GM19372 (cell line): ENCODE data around the gene SHLD2.
"Not testable (repeated sequence)": the region's sequence is repeated elsewhere in the genome, so short reads cannot be mapped to it uniquely, and the experiment has no call there.

Experiments used
- ATAC-seq: cut with Tn5 transposase; IDR thresholded peaks from one replicate; pipeline ENCODE4 v1.9.1; 2021; ENCODE audit warnings: mild to moderate bottlenecking, low read depth, moderate library complexity; ENCODE audit not compliant: unreplicated experiment

SHLD2 gene

DNA sequence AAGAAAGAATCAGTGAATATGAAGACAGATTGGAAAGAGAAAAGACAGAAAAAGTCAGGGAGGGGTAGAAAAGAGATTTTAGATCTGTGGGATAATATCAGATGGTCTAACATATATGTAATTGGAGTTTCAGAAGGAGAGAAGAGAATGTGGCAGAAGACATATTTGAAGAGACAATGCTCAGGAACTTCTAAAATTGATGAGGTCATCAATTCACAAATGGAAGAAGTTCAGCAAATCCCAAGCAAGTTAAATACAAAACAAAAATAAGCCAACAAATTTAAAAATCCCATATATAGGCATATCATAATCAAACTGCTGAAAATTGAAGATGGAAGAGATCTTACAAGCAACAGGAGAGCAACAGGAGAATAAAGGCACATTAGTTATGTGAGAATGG, 42.5 kb downstream of the SHLD2 start:
- not testable (repeated sequence) for ATAC-seq

GRCh38 chr10:87142230-87143108, 47.5 kb downstream of the SHLD2 start:
- not testable (repeated sequence) for ATAC-seq

DNA sequence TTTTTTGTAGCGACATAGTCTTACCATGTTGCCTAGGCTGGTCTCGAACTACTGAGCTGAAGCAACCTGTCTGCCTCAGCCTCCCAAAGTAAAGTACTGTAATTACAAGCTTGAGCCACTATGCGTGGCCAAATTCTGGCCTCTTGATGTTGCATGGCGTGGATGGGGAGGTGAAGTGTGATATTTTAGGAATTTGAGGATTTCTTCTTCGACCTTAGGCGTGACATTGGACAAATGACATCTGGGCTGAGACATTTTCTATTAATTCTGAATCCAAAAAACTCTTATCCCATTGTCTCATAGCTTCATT, 48.1 kb downstream of the SHLD2 start:
- ATAC-seq: not testable (repeated sequence)

DNA sequence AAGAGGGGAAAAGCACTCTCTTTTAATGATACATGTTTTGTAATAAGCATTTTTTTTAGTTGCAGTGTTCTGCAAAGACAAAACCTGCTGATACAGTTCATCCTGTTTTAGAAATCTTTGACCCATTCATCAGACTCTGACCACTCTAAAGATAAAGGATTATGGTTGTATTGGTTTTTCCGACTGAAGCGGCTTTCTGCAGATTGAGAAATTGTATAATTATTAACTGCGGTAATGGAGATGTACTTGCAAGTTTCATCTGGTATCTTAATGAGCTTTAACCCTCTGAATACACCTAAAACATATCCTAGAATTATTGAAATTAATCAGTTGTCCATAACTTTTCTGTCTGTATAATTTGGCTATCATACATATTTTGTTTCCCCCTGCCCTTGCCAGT, 50.6 kb downstream of the SHLD2 start:
- ATAC-seq: not testable (repeated sequence)

DNA sequence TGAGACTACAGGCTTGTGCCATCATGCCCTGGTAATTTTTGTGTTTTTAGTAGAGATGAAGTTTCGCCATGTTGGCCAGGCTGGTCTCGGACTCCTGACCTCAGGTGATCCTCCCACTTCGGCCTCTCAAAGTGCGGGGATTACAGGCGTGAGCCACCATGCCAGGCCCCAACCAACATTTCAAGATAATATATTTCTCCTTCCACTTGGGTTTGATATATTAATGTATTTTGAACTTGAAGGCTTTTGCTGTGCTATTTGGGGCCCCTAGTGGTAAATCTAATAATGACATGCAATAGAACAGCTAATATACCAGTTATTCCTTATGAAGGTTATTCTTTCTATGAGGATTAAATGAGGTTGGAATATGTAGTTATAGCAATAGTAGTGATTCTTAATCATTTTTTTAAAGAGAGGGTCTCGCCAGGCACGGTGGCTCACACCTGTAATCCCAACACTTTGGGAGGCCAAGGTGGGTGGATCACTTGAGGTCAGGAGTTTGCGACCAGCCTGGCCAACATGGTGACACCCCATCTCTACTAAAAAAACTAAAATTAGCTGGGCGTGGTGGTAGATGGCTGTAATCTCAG, 54.1 kb downstream of the SHLD2 start:
- not testable (repeated sequence) for ATAC-seq

- ATAC-seq: not testable (repeated sequence)
Measured at GRCh38 chr10:87151516-87151915, 56.5 kb downstream of the SHLD2 start.

DNA sequence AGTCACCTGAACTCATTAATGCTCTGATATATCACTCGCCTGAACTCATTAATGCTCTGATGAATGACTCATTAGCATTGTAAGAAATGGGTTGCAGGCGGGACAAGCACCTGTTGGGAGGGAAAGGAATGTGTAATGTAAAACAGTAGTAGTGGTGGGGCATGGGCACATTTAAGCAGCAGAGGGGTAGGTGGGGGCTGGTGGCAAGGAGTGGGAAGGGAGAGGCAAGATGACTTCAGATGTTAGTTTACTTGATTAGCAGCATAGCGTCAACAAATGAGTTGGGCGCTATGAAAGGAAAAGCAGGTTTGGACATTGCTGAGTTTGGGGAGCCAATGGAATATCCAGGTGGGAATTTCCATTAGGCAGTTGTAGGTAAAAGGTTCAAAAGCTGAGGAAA, 61.8 kb downstream of the SHLD2 start:
- ATAC-seq: not testable (repeated sequence)

- ATAC-seq: not testable (repeated sequence)
Measured at GRCh38 chr10:87157821-87158220, 62.8 kb downstream of the SHLD2 start.

- ATAC-seq: not testable (repeated sequence)
Measured at GRCh38 chr10:87162703-87163293, 67.8 kb downstream of the SHLD2 start.

GRCh38 chr10:87163414-87163813, 68.4 kb downstream of the SHLD2 start:
- ATAC-seq: not testable (repeated sequence)

- not testable (repeated sequence) for ATAC-seq
Measured at GRCh38 chr10:87169857-87170256, 74.9 kb downstream of the SHLD2 start.

- ATAC-seq: not testable (repeated sequence)
Measured at GRCh38 chr10:87170705-87171104, 75.7 kb downstream of the SHLD2 start.

DNA sequence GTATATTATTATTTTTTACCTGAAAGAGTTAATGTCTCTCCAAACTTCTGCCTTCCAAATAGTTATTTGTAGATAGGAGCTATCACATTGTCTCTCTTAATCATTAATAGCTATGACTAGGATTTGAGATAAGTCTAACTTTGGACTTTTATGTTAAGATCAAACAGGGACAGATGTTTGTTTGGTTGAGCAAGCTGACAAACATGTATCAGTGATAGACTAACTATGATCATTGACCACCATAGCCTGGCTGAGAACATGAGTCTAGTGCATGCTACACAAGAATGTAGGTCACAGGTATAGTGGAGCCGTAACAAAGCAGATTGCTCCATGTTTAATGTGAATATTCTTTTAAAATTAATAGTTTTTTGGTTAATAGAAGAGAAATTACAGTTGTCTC, 76.7 kb downstream of the SHLD2 start:
- not testable (repeated sequence) for ATAC-seq

DNA sequence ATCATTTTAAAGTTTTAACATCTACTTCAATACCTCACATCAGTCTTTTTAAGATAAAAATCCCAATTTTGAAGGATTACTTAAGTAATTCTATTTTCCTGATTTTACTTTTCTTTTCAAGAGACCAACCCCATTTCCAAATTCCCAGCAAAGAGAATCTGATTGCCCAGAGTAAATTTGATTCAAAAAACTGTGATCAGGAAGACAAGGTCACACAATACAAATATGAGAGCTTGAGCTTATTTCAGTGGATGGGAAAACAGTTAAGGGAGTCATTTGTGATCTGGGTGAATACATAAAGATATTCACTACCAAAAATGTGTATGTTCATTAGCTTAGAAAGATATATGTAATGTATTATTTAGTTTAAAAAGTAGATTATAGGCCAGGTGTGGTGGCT, 77.2 kb downstream of the SHLD2 start:
- not testable (repeated sequence) for ATAC-seq

DNA sequence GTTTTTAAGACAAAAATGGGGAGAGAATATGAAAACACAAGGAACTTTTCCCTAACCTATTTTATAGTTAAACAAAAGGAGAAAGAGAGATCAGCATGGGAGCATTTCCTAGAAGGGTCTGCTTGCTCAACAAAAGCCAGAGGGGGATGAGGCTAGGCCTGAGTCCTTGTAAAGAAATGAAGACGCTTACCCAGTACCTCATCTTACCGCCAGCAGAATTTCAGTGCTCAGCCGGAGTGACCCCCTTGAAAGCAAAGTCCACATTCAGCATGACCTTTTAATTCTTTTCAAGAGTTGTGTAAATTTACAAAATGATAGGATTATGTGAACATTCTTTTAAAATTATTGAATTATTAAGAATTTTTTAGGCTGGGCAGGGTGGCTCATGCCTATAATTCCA, 82.6 kb downstream of the SHLD2 start:
- ATAC-seq: not testable (repeated sequence)

- not testable (repeated sequence) for ATAC-seq
Measured at GRCh38 chr10:87184421-87184820, 89.4 kb downstream of the SHLD2 start.

DNA sequence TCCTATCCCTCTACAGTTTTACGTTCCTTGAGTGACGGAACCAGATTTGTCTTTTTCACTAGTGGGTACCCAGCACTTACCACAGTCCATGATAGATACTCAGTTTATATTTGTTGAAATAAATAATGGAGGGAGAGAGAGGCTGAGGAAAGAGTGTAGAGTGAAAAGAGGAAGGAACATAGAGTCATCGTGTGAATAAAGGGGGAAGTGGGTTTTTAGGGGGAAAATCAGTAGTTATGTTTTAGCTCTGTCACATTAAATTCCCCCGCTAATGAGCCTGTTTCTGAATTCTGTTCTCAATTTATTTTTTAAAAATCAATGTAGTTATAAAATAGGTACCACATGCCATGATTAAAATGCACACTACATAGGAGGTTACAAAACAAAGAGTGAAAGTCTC, 91.0 kb downstream of the SHLD2 start:
- ATAC-seq: not testable (repeated sequence)

DNA sequence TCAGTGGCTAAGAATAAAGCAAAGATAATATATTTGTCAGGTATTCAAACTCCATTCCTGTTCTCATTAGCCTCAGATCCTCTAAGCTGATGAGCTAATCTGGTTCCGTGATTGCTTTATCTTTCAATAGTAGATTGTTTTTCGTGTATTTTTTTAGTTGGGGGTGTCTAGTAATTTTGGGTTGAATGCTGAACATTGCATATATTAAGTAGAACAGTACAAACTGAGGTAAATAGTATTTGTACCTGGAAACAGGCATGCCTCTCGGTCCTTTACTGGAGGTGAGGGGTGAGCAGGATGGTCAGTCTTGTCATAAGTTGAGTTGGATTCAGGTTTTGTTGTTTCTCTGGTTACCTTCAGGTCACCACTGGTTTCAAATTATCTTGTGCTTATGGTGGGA, 92.6 kb downstream of the SHLD2 start:
- ATAC-seq: not testable (repeated sequence)

GRCh38 chr10:87191841-87192240, 96.8 kb downstream of the SHLD2 start:
- ATAC-seq: not testable (repeated sequence)

- ATAC-seq: peak; percentile 67
Measured at GRCh38 chr10:87200924-87201323, 105.9 kb downstream of the SHLD2 start.

DNA sequence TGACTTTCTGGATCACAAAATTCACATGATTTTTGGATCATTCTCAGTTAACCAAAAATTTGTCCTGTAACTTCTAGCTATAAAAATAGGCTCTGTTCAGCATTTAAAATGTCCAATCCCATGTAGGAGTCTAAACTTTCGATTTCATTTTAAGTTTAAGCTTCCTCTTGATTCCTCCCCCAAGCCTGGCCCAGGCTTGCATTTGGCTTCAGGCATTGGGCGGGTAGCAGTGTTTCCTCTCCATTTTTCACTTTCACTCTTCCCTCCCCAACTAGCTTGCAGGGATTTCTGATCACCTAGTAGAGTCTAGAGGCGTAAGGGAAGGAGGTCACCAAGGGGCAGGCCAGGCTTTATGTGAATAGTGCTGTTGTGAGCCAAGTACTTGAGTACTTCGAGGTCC, 109.8 kb downstream of the SHLD2 start:
- not testable (repeated sequence) for ATAC-seq
